Putamen (tissue), 1 donor: ENCODE measurements around the gene ATP1A4.
"Not testable (repeated sequence)": the region's sequence is repeated elsewhere in the genome, so short reads cannot be mapped to it uniquely, and the experiment has no call there.

Source experiments
- DNase-seq: peaks from one replicate; pipeline ENCODE4 v3.0.0-alpha.2; 2016; ENCODE audit warnings: low spot score

ATP1A4 gene

DNA sequence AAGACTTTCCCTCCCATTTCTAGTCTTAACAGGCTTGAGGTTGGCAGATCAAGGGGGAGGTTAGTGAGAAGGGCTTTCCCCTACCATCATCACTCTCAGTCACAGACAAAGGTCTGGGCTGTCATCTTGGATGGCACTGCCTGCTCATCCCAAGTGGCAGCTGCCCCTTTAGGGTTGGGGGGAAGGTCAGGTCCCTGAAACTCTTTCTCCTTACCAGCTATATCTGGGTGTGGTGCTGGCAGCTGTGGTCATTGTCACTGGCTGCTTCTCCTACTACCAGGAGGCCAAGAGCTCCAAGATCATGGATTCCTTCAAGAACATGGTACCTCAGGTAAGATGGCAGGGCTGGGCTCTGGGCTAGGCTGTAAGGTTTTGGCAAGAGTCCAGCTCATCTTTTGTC, 27.7 kb upstream of the ATP1A4 start:
- no peak for DNase-seq

DNA sequence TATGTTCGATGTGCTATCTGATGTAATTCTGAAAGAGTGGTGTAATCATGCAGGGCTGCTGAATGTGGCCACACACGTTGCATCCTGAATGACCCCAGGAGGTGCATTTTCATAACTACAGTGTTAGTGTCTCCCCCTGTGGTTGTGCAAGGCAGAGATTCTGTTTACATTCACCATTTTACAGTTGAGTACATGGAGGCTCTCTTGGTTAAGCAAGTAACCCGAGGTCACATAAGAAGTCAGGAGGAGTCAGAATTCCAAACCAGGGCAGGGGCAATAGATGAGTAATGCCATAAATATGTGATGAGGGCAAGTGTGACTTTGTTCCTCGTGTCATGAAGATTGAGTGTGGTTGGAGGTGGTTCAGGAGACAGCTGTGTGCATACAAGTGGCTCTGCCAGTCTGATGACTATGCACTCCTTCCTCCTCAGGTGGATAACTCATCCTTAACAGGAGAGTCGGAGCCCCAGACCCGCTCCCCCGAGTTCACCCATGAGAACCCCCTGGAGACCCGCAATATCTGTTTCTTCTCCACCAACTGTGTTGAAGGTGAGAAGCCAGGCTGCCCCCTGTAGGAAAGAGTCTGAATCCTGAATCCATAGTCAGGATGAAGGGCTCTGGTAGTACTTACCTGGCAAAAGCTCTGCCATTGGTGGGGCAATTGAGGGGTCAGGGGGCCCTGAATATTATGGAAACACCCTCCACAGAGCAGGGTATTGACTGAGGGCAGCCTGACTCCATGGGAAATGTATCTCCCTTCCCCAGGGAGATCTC, 26.5 kb upstream of the ATP1A4 start:
- DNase-seq = no peak

DNA sequence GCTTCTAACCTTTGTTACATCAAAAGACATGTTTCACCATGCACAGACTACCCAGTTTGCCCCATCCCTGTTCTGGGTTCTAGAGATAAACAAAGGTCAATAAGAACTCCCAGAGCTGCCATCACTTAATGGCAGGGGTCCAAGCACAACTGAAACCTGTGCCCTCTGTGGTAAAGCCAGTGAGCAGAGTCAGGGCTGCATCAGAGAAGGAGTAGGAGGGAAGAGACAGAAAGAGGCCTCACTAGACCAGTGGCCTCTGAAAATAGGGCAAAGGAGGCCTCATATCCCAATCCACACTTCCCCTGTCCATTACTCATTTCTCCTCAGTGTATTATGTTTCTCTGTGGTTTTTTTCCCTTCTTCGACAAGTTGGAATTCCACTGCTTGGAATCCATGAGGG, 25.7 kb upstream of the ATP1A4 start:
- DNase-seq = no peak

- DNase-seq = not testable (repeated sequence)
These were observed 25.1 kb upstream of the ATP1A4 start for GRCh38 chr1:160126342-160126741.

GRCh38 chr1:160127381-160127780, 24.0 kb upstream of the ATP1A4 start:
- no peak for DNase-seq

DNA sequence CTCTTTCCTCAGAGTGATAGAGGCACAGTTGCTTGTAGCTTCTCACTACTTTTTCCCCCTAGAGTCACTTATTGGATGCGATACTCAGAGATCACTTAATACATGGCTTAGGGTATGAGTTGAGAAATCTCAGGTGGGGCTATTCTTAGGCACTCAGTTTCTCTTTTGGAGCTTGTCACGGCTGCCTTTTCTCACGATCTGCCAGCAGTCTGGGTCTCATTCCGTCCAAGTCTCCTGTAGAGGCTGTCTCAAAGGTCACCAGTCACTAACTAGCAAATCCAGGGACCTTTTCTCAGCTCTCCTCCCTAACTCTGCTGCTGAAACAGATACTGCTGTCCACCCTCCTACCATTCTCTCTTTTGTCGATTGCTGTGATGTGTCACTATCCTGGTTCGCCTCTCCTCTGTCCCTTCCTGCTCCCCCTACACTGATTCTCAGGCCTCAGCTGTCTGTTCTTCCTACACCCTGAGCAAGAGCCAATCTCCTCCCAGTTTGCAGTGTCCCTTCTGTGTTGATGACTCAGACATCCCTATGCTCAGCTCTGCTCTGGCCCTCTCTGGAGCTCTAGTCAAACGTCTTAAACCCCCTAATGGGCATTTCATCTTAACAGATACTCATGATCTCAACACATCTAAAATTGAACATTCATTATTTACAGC, 23.4 kb upstream of the ATP1A4 start:
- DNase-seq = no peak

DNA sequence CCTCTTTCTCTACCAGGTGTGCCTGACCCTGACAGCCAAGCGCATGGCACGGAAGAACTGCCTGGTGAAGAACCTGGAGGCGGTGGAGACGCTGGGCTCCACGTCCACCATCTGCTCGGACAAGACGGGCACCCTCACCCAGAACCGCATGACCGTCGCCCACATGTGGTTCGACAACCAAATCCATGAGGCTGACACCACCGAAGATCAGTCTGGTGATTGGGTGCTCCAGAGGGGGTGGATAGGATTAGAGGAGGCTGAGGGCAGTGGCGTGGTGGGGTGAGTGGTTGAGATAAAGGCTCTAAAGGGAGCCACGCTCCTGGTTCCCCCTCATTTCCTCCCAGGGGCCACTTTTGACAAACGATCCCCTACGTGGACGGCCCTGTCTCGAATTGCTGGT, 22.8 kb upstream of the ATP1A4 start:
- DNase-seq = no peak

GRCh38 chr1:160129046-160129445, 22.4 kb upstream of the ATP1A4 start:
- DNase-seq = no peak

GRCh38 chr1:160129558-160129957, 21.8 kb upstream of the ATP1A4 start:
- no peak for DNase-seq

DNA sequence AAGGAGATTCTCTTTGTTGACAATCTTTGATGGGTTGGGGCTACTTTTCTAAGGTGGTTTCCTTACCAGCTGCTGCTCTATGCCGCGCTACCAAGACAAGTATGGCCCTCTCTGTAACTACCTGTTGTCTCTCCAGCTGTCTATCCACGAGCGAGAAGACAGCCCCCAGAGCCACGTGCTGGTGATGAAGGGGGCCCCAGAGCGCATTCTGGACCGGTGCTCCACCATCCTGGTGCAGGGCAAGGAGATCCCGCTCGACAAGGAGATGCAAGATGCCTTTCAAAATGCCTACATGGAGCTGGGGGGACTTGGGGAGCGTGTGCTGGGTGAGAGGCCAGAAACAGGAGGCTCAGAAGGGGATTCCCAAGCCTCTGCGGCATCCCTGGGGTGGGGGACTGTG, 21.4 kb upstream of the ATP1A4 start:
- no peak for DNase-seq

GRCh38 chr1:160130486-160130885, 20.9 kb upstream of the ATP1A4 start:
- DNase-seq = no peak

- no peak for DNase-seq
These were observed 20.5 kb upstream of the ATP1A4 start for GRCh38 chr1:160130939-160131338.

DNA sequence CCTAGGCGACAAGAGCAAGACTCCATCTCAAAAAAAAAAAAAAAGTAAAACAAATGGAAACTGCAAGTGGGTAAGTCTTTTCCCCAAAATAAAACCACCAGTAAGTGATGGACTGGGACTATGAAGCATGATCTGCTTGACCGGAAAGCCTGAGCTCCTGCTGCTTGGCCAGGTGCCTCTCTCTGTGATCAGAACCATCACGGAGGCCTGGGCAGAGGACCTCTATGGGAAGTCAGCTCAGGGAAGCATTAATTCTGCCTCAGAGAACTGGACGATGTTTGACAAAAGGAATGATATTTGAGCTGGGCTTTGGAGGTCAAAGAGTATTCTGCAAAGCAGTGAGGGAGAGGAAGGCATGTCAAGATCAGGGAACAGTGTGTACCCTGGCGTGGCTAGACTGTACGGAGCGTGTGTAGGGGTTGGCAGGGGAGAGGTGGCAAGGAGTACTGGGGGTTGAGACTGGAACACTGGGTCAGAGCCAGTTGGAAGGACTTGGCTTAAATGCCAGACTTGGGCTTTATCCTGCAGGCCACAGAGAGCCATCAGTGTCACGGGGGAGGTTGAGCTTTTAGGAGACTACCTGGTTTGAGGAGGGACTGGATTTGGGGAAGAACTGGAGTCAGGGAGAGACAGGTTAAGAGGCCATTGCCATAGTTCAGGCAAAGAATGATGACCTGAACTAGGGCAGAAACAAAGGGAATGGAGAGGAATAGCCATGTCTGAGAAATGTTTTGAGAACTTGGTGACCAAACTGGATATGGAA, 19.4 kb upstream of the ATP1A4 start:
- no peak for DNase-seq

DNA sequence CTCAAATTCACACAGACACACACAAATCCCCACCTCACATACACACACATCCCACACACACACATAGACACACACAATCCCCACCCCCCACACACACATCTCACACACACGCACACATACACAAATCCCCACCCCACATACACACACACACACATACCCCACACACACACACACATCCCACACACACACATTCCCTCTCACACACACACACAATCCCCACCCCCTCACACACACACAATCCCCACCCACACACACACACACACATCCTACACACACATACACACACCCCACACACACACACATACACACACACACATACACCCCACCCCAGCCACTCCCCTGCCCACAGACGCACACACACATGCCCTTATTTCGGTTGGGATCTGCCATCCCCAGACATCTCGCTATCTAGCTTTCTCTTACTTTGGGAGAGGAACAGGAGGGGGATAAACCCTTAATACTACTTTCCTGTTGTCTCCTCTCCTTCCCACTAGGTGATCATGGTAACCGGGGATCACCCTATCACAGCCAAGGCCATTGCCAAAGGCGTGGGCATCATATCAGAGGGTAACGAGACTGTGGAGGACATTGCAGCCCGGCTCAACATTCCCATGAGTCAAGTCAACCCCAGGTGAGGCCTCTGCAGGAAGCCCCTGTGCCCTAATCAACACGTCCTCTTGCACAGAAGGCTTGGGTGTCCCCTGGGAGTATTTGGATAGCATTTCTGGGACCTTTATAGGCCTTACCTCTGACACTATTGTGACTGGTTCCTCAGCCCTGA, 17.2 kb upstream of the ATP1A4 start:
- no peak for DNase-seq

GRCh38 chr1:160134791-160135572, 16.4 kb upstream of the ATP1A4 start:
- no peak for DNase-seq

DNA sequence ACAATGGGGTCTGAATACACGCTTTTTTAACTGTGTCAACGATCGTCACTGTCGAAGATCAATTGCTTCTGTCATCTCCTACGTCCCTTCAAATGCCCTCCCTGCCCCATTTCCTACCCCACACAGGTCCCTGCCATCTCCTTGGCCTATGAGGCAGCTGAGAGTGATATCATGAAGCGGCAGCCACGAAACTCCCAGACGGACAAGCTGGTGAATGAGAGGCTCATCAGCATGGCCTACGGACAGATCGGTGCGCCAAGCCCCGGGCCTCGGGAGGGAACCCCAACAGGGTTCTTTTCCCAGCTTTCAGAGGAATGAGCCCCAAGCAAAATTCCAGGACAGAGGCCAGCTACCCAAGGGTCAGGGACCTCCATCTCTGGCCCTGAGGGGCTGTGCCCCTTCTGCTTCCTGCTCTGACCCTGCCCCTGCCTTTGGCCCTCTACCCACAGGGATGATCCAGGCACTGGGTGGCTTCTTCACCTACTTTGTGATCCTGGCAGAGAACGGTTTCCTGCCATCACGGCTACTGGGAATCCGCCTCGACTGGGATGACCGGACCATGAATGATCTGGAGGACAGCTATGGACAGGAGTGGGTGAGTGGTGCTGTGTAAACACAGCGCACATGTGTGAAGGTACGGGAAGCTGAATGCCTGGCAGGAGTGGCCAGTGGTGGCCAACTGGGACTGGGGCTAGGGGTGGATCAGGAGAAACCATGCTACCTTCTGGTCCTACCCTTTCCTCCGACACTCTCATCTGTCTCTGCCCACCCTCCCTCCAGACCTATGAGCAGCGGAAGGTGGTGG, 15.1 kb upstream of the ATP1A4 start:
- no peak for DNase-seq

DNA sequence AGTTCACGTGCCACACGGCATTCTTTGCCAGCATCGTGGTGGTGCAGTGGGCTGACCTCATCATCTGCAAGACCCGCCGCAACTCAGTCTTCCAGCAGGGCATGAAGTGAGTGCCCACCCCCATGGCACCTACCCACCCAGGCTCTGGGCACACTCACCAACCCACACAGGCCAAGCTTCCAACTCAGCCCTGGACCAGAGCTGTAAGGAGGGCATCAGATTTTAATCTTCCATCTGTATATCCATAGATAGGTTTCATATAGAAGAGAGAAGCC, 14.5 kb upstream of the ATP1A4 start:
- no peak for DNase-seq

GRCh38 chr1:160137216-160137862, 14.1 kb upstream of the ATP1A4 start:
- DNase-seq = no peak

DNA sequence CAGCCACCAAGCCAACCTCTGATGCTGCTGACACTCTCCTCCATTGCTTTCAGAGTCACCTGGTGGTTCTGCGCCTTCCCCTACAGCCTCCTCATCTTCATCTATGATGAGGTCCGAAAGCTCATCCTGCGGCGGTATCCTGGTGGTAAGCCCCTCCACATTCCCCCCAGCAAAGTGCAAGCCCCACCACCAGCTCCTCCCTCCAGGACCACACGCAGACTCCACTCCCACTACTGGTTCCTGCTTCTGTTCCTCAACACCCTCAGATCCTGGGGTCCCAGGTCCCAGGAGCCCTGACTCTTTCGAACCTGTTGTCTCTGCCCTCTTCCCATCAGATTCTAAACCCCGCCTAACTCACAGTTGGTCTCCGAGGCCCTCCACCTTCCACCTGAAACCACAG, 11.6 kb upstream of the ATP1A4 start:
- DNase-seq = no peak

- no peak for DNase-seq
These were observed 7.7 kb upstream of the ATP1A4 start for GRCh38 chr1:160143695-160144094.
